ENCODE measurements around the gene POU2F2.

The POU2F2 gene

GRCh38 chr19:42150911-42151361 lies 18.7 kb upstream of the POU2F2 start:
- Histone ChIP-seq H3K9ac (no peak overlapping the region), H3K36me3 (ENCODE audit: insufficient read depth) (no peaks in the 10 kb centered on the region), H3K27ac (no peak overlapping the region), H3K79me2 (ENCODE audit: insufficient read depth, low read depth) (no peaks in the 10 kb centered on the region), H3K4me2 (no peak overlapping the region), H2AFZ (ENCODE audit: low read depth) (no peak overlapping the region), H4K20me1 (ENCODE audit: insufficient read depth) (no peaks in the 10 kb centered on the region), H3K4me3 (IDR thresholded peaks at IDR 0.05; ENCODE audit: insufficient read depth, low read depth, low read length) (no peak overlapping the region), H3K4me1 (ENCODE audit: low read depth, poor library complexity, severe bottlenecking) (no peaks in the 10 kb centered on the region), H3K27me3 (ENCODE audit: insufficient read depth, low read depth) (peaks cover 91% of the 10 kb centered on the region)
- TF ChIP-seq CTCF (conservative IDR thresholded peaks at IDR 0.05; ENCODE audit: low read depth, low read length) = no peak

- Histone ChIP-seq H3K4me3 (IDR thresholded peaks at IDR 0.05; ENCODE audit: insufficient read depth, low read depth, low read length) (no peak overlapping the region), H2AFZ (ENCODE audit: low read depth) (no peak overlapping the region), H3K4me2 (no peak overlapping the region), H3K27ac (no peak overlapping the region), H3K4me1 (ENCODE audit: low read depth, poor library complexity, severe bottlenecking) (no peaks in the 10 kb centered on the region), H3K9ac (no peak overlapping the region), H3K36me3 (ENCODE audit: insufficient read depth) (no peaks in the 10 kb centered on the region), H3K27me3 (ENCODE audit: insufficient read depth, low read depth) (peaks cover 90% of the 10 kb centered on the region), H4K20me1 (ENCODE audit: insufficient read depth) (no peaks in the 10 kb centered on the region), H3K79me2 (ENCODE audit: insufficient read depth, low read depth) (no peaks in the 10 kb centered on the region)
- no peak for TF ChIP-seq CTCF (conservative IDR thresholded peaks at IDR 0.05; ENCODE audit: low read depth, low read length)
These were observed 18.1 kb upstream of the POU2F2 start for GRCh38 chr19:42150364-42150763.

GRCh38 chr19:42149447-42150202 lies 17.4 kb upstream of the POU2F2 start:
- no peaks in the 10 kb centered on the region for H4K20me1 ChIP-seq (ENCODE audit: insufficient read depth)
- H3K4me1 ChIP-seq (ENCODE audit: low read depth, poor library complexity, severe bottlenecking) = no peaks in the 10 kb centered on the region
- H3K4me2 ChIP-seq = no peak overlapping the region
- no peaks in the 10 kb centered on the region for H3K79me2 ChIP-seq (ENCODE audit: insufficient read depth, low read depth)
- peaks cover 90% of the 10 kb centered on the region for H3K27me3 ChIP-seq (ENCODE audit: insufficient read depth, low read depth)
- no peak overlapping the region for H3K27ac ChIP-seq
- H3K9ac ChIP-seq = no peak overlapping the region
- no peak for TF ChIP-seq CTCF (conservative IDR thresholded peaks at IDR 0.05; ENCODE audit: low read depth, low read length)
- H3K4me3 ChIP-seq (IDR thresholded peaks at IDR 0.05; ENCODE audit: insufficient read depth, low read depth, low read length) = no peak overlapping the region
- H3K36me3 ChIP-seq (ENCODE audit: insufficient read depth) = no peaks in the 10 kb centered on the region
- H2AFZ ChIP-seq (ENCODE audit: low read depth) = no peak overlapping the region

- Histone ChIP-seq H3K36me3 (ENCODE audit: insufficient read depth) (no peaks in the 10 kb centered on the region), H3K4me3 (IDR thresholded peaks at IDR 0.05; ENCODE audit: insufficient read depth, low read depth, low read length) (no peak overlapping the region), H3K4me2 (no peak overlapping the region), H3K79me2 (ENCODE audit: insufficient read depth, low read depth) (no peaks in the 10 kb centered on the region), H4K20me1 (ENCODE audit: insufficient read depth) (no peaks in the 10 kb centered on the region), H3K9ac (no peak overlapping the region), H3K27me3 (ENCODE audit: insufficient read depth, low read depth) (peaks cover 80% of the 10 kb centered on the region), H3K4me1 (ENCODE audit: low read depth, poor library complexity, severe bottlenecking) (no peaks in the 10 kb centered on the region), H2AFZ (ENCODE audit: low read depth) (no peak overlapping the region), H3K27ac (no peak overlapping the region)
- no peak for TF ChIP-seq CTCF (conservative IDR thresholded peaks at IDR 0.05; ENCODE audit: low read depth, low read length)
These were observed 16.0 kb upstream of the POU2F2 start for GRCh38 chr19:42148266-42148665.

Data from KMS-11 (cell line).